ENCODE results near the gene ZACN. TPM values are rescaled to one million over a fixed set of nuclear protein-coding genes. Genes with fewer than 3 reads are reported as not detected.
"Not testable (repeated sequence)": the region's sequence is repeated elsewhere in the genome, so short reads cannot be mapped to it uniquely, and the experiment has no call there.

Gene ZACN
- total RNA-seq, 1 donor from 2014 or later, result not detected

DNA sequence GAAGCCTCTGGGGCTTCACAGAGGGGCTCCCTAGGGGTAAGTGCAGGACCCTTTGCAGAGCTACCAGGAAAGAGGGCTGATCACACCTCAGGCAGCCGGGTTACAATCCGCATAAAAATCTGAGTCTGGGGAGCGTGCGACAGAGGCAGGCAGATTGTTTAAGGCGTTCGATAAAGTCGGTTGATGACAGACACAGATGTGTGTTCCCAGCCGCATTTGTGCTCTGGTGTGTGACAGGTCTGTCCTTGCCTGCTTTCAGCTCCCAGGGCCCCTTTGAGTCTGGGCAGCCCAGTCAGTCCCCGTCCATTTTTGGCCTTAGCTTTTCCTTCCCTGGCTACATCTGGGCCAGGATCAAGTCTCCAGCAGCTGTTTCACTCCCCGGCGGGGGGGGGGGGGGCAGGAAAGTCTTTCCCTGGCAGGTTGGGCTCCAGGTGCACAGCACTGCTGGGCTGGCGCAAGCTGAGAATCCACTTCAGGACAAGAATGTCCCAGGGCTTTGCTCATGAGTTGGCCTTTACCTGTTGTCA is 1.3 kb upstream of the ZACN start:
- Histone ChIP-seq H3K4me2 (no peak overlapping the region), H3K27me3 (peaks cover 80% of the 10 kb centered on the region), H2AFZ (replicated peaks) (no peak overlapping the region), H3K79me2 (ENCODE audit: low read depth) (no peaks in the 10 kb centered on the region), H3K36me3 (no peaks in the 10 kb centered on the region), H3K27ac (no peak overlapping the region), H3F3A (ENCODE audit: low read depth) (peaks cover 35% of the 10 kb centered on the region), H3K4me1 (peaks cover 43% of the 10 kb centered on the region), H3K9me3 (ENCODE audit: low read depth) (no peaks in the 10 kb centered on the region), H3K9ac (no peak overlapping the region), H4K20me1 (ENCODE audit: low read depth) (peaks cover 45% of the 10 kb centered on the region), H3K4me3 (no peak overlapping the region)
- peaks cover 24% of the 10 kb centered on the region for H3K4me1 Mint-ChIP-seq
- DNase-seq (ENCODE audit: low spot score), result no peak
- TF ChIP-seq, protein P1, sequence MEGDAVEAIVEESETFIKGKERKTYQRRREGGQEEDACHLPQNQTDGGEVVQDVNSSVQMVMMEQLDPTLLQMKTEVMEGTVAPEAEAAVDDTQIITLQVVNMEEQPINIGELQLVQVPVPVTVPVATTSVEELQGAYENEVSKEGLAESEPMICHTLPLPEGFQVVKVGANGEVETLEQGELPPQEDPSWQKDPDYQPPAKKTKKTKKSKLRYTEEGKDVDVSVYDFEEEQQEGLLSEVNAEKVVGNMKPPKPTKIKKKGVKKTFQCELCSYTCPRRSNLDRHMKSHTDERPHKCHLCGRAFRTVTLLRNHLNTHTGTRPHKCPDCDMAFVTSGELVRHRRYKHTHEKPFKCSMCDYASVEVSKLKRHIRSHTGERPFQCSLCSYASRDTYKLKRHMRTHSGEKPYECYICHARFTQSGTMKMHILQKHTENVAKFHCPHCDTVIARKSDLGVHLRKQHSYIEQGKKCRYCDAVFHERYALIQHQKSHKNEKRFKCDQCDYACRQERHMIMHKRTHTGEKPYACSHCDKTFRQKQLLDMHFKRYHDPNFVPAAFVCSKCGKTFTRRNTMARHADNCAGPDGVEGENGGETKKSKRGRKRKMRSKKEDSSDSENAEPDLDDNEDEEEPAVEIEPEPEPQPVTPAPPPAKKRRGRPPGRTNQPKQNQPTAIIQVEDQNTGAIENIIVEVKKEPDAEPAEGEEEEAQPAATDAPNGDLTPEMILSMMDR (IDR thresholded peaks at IDR 0.05), result no peak
- TF ChIP-seq EZH2phosphoT487 (IDR thresholded peaks at IDR 0.05) (no peak), EZH2 (IDR thresholded peaks at IDR 0.05) (no peak)
- peak overlapping the region; percentile 21 for H3K4me3 Mint-ChIP-seq
- peaks cover 67% of the 10 kb centered on the region for H3K27me3 Mint-ChIP-seq (ENCODE audit: insufficient read depth, low read depth)
- H3K27ac Mint-ChIP-seq, result no peak overlapping the region
- no peaks in the 10 kb centered on the region for H3K9me3 Mint-ChIP-seq
- no peaks in the 10 kb centered on the region for H3K36me3 Mint-ChIP-seq

DNA sequence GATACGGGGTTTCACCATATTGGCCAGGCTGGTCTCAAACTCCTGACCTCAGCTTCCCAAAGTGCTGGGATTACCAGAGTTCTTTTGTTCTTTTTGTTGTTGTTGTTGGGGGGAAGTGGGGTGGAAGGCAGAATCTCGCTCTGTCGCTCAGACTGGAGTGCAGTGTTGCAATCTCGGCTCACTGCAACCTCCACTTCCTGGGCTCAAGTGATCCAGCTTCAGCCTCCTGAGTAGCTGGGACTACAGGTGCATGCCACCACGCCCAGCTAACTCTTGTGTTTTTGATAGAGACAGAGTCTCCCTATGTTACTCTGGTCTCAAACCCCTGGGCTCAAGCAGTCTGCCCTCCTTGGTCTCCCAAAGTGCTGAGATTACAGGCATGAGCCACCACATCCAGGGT is 612 bp upstream of the ZACN start:
- Histone ChIP-seq H3F3A (ENCODE audit: low read depth) (peaks cover 35% of the 10 kb centered on the region), H4K20me1 (ENCODE audit: low read depth) (peaks cover 46% of the 10 kb centered on the region), H3K4me1 (peaks cover 39% of the 10 kb centered on the region), H3K27me3 (peaks cover 74% of the 10 kb centered on the region)
- not testable (repeated sequence) for H3K79me2 ChIP-seq (ENCODE audit: low read depth); H3K9ac ChIP-seq; H3K4me3 ChIP-seq; H3K36me3 ChIP-seq; H3K36me3 Mint-ChIP-seq; H3K27ac ChIP-seq; DNase-seq (ENCODE audit: low spot score); H3K9me3 ChIP-seq (ENCODE audit: low read depth); H3K9me3 Mint-ChIP-seq; H2AFZ ChIP-seq (replicated peaks); H3K4me2 ChIP-seq; H3K27ac Mint-ChIP-seq
- H3K4me1 Mint-ChIP-seq, result peaks cover 21% of the 10 kb centered on the region
- peak overlapping the region; percentile 59 for H3K4me3 Mint-ChIP-seq
- peaks cover 69% of the 10 kb centered on the region for H3K27me3 Mint-ChIP-seq (ENCODE audit: insufficient read depth, low read depth)

DNA sequence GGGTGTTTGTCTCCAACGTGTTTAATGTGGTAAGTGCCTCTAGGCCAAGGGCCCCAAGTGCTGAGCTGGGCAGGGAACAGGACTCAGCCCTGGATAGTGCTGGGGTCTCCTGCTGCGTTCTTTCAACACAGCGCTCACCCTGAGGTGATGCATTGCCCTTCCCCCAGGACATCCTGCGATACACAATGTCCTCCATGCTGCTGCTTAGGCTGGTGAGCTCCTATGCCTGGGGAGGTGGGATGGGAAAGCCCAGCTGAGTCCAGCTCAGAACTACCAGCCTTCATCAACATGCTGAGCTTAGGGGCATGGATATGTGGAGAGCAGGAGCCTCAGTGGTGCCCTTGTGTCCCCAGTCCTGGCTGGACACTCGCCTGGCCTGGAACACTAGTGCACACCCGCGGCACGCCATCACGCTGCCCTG is 563 bp downstream of the ZACN start:
- Histone ChIP-seq H3K4me3 (peak overlapping the region; percentile 40), H3K79me2 (ENCODE audit: low read depth) (no peaks in the 10 kb centered on the region), H3K9me3 (ENCODE audit: low read depth) (no peaks in the 10 kb centered on the region), H3K4me1 (peaks cover 34% of the 10 kb centered on the region), H3F3A (ENCODE audit: low read depth) (peaks cover 35% of the 10 kb centered on the region), H2AFZ (replicated peaks) (no peak overlapping the region), H3K27me3 (peaks cover 62% of the 10 kb centered on the region), H3K27ac (no peak overlapping the region), H3K36me3 (no peaks in the 10 kb centered on the region), H4K20me1 (ENCODE audit: low read depth) (peaks cover 46% of the 10 kb centered on the region), H3K4me2 (peak overlapping the region; percentile 83), H3K9ac (no peak overlapping the region)
- peaks cover 21% of the 10 kb centered on the region for H3K4me1 Mint-ChIP-seq
- no peak overlapping the region for H3K4me3 Mint-ChIP-seq
- peaks cover 2% of the 10 kb centered on the region for H3K36me3 Mint-ChIP-seq
- no peak for DNase-seq (ENCODE audit: low spot score)
- peaks cover 63% of the 10 kb centered on the region for H3K27me3 Mint-ChIP-seq (ENCODE audit: insufficient read depth, low read depth)
- H3K9me3 Mint-ChIP-seq, result no peaks in the 10 kb centered on the region
- TF ChIP-seq EZH2 (IDR thresholded peaks at IDR 0.05), result no peak
- no peak overlapping the region for H3K27ac Mint-ChIP-seq

DNA sequence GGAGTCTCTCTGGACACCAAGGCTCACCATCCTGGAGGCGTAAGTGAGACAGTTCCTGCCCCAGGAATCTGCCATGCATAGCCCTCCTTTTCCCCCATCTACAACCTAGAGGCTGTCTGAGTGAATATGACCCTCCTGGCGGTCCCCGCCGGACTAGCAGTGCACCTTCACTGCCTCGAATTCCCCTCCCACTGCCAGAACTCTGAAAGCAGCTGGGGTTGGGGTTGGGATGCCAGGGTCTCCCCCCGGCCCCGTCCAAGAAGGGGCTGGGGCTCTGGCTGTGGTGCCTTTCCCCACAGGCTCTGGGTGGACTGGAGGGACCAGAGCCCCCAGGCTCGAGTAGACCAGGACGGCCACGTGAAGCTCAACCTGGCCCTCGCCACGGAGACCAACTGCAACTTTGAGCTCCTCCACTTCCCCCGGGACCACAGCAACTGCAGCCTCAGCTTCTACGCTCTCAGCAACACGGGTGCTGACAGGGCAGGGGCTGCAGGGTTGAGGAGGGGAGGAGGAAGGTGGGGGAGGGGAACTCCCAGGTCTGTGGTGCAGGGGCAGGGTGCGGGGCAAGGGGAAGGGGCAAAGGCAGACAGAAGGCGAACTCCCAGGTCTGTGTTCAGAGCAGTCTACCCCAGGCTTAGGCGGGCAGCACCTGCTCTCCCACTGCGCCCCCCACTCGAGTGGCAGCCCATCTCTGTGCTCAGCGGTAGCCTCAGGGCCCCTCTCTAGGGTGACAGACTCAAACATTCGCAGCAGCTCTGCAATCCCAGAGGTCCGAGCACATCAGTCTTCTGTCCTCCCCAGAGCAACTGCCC is 1.2 kb downstream of the ZACN start:
- peak; percentile 60 for DNase-seq (ENCODE audit: low spot score)
- no peaks in the 10 kb centered on the region for H3K9me3 ChIP-seq (ENCODE audit: low read depth)
- no peak overlapping the region for H3K9ac ChIP-seq
- peak overlapping the region; percentile 83 for H3K4me2 ChIP-seq
- peaks cover 56% of the 10 kb centered on the region for H3K27me3 ChIP-seq
- Mint-ChIP-seq H3K4me3 (no peak overlapping the region), H3K27ac (peak overlapping the region; percentile 69), H3K4me1 (peaks cover 17% of the 10 kb centered on the region), H3K27me3 (ENCODE audit: insufficient read depth, low read depth) (peaks cover 57% of the 10 kb centered on the region), H3K36me3 (peaks cover 4% of the 10 kb centered on the region), H3K9me3 (no peaks in the 10 kb centered on the region)
- H3K27ac ChIP-seq, result no peak overlapping the region
- TF ChIP-seq EZH2 (IDR thresholded peaks at IDR 0.05), result peak; percentile 25
- TF ChIP-seq, protein P1 (IDR thresholded peaks at IDR 0.05), result peak; percentile 33
- peak; percentile 29 for TF ChIP-seq EZH2phosphoT487 (IDR thresholded peaks at IDR 0.05)
- H3K36me3 ChIP-seq, result no peaks in the 10 kb centered on the region
- H3F3A ChIP-seq (ENCODE audit: low read depth), result peaks cover 32% of the 10 kb centered on the region
- H4K20me1 ChIP-seq (ENCODE audit: low read depth), result peaks cover 43% of the 10 kb centered on the region
- H3K4me1 ChIP-seq, result peaks cover 34% of the 10 kb centered on the region
- no peak overlapping the region for H2AFZ ChIP-seq (replicated peaks)
- peak overlapping the region; percentile 40 for H3K4me3 ChIP-seq
- H3K79me2 ChIP-seq (ENCODE audit: low read depth), result no peaks in the 10 kb centered on the region

Measured in neural progenitor cell (in vitro differentiated cells).